ENCODE measurements around the gene KIF6. TPM values are rescaled to one million over a fixed set of nuclear protein-coding genes. Genes with fewer than 3 reads are reported as not detected.

KIF6 gene
- total and polyA plus RNA-seq, 2 donors (not counting 1 experiment from before 2014, with no cell fraction given): not detected

DNA sequence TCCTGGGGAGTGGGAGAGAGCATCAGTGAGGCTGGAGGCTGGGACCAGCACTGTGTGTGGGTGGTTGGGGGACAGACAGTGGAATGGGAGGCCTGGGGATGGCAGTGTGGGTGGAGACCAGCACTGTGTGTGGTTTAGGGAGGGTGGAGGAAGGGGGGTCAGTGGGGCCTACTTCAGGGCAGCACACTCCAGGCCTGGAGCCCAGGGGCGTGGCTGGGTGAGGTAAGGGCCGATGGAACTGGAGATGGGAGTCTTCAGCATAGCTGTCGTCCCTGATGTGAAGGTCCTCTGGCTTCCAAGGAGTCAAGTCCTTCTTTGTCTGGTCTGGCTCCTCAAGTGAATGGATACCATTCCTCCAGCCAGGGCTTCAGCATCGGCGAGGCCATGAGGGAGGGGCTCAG, 429.6 kb downstream of the KIF6 start:
- ChIA-PET POLR2A (no interaction called here), CTCF (interaction anchor here (1.8 kb wide), 1 partner anchor 129 kb away, joined by 5 read pairs; no protein-coding TSS in a partner anchor)
- H3K27ac Mint-ChIP-seq: no peak overlapping the region
- Histone ChIP-seq H3K4me3 (ENCODE audit: control extremely low read depth in 1 of 5, extremely low read depth in 1 of 5, insufficient read depth in 1 of 5, low read depth in 2 of 5, low read length in 4 of 5) (no peak overlapping the region), H3K9me3 (ENCODE audit: control extremely low read depth in 1 of 3, control insufficient read depth in 2 of 3, insufficient read depth in 1 of 3, low read length in 2 of 3) (no peaks in the 10 kb centered on the region), H4K20me1 (ENCODE audit: control insufficient read depth, insufficient read depth, low read length, poor library complexity, severe bottlenecking) (no peaks in the 10 kb centered on the region), H3K27me3 (replicated peaks in 1 of 4; ENCODE audit: control extremely low read depth in 1 of 4, control insufficient read depth in 3 of 4, insufficient read depth in 4 of 4, low read length in 3 of 4) (peaks cover 0 to 5% (median 0%) of the 10 kb centered on the region in 4 experiments), H3K4me2 (replicated peaks; ENCODE audit: low read depth, low read length, poor library complexity, severe bottlenecking) (no peak overlapping the region), H2AFZ (ENCODE audit: insufficient read depth, low read depth, low read length, poor library complexity, severe bottlenecking) (no peak overlapping the region), H3K27ac (ENCODE audit: low read length in 2 of 2) (no peak overlapping the region), H3K36me3 (replicated peaks in 1 of 2; ENCODE audit: control extremely low read depth in 1 of 2, control insufficient read depth in 1 of 2, extremely low read depth in 1 of 2, insufficient read depth in 2 of 2, low read length in 1 of 2) (no peaks in the 10 kb centered on the region), H3K79me2 (ENCODE audit: control insufficient read depth, insufficient read depth, low read length) (no peaks in the 10 kb centered on the region), H3K9ac (ENCODE audit: low read length) (no peak overlapping the region), H3K4me1 (ENCODE audit: control insufficient read depth in 2 of 2, insufficient read depth in 2 of 2, low read length in 2 of 2) (no peaks in the 10 kb centered on the region)
- 85% methylated on average over 3 of the region's 5 CpGs for WGBS (ENCODE audit: insufficient coverage)
- H3K4me1 Mint-ChIP-seq: no peaks in the 10 kb centered on the region
- ATAC-seq (ENCODE audit: low read depth): no peak
- no peaks in the 10 kb centered on the region for H3K9me3 Mint-ChIP-seq (ENCODE audit: insufficient read depth)
- DNase-seq: no peak
- intact Hi-C loops (cut with micrococcal nuclease): no loop called here
- TF ChIP-seq, protein P1, sequence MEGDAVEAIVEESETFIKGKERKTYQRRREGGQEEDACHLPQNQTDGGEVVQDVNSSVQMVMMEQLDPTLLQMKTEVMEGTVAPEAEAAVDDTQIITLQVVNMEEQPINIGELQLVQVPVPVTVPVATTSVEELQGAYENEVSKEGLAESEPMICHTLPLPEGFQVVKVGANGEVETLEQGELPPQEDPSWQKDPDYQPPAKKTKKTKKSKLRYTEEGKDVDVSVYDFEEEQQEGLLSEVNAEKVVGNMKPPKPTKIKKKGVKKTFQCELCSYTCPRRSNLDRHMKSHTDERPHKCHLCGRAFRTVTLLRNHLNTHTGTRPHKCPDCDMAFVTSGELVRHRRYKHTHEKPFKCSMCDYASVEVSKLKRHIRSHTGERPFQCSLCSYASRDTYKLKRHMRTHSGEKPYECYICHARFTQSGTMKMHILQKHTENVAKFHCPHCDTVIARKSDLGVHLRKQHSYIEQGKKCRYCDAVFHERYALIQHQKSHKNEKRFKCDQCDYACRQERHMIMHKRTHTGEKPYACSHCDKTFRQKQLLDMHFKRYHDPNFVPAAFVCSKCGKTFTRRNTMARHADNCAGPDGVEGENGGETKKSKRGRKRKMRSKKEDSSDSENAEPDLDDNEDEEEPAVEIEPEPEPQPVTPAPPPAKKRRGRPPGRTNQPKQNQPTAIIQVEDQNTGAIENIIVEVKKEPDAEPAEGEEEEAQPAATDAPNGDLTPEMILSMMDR (IDR thresholded peaks at IDR 0.05): no peak
- no peak for TF ChIP-seq EZH2 (IDR thresholded peaks at IDR 0.05; ENCODE audit: borderline replicate concordance, insufficient read depth, low read depth, low read length, poor library complexity, severe bottlenecking)
- H3K4me3 Mint-ChIP-seq: no peak overlapping the region
- H3K27me3 Mint-ChIP-seq: peaks cover 22% of the 10 kb centered on the region

DNA sequence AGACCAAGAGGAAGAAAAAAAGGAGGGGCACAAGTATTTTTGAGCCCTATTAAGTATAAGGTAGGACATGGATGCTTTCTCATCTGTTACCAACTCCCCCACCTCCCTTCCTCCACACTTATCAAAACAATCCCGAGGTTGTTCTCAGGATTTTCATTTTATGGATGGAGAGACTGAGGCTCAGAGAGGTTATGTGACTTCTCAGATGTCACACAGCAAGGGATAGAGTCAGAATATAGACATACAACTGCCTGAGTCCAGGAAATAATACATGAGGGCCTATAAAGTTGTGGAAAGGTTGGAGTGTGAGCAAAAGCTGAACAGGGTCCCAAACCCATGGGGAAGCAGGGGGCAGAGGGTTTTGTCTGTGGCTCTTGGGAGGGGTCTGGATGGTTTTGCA, 430.3 kb downstream of the KIF6 start:
- Histone ChIP-seq H2AFZ (ENCODE audit: insufficient read depth, low read depth, low read length, poor library complexity, severe bottlenecking) (no peak overlapping the region), H3K4me1 (ENCODE audit: control insufficient read depth in 2 of 2, insufficient read depth in 2 of 2, low read length in 2 of 2) (no peaks in the 10 kb centered on the region), H3K9ac (ENCODE audit: low read length) (no peak overlapping the region), H3K9me3 (ENCODE audit: control extremely low read depth in 1 of 3, control insufficient read depth in 2 of 3, insufficient read depth in 1 of 3, low read length in 2 of 3) (no peaks in the 10 kb centered on the region), H3K27ac (ENCODE audit: low read length in 2 of 2) (no peak overlapping the region), H3K4me3 (ENCODE audit: control extremely low read depth in 1 of 5, extremely low read depth in 1 of 5, insufficient read depth in 1 of 5, low read depth in 2 of 5, low read length in 4 of 5) (no peak overlapping the region), H3K27me3 (replicated peaks in 1 of 4; ENCODE audit: control extremely low read depth in 1 of 4, control insufficient read depth in 3 of 4, insufficient read depth in 4 of 4, low read length in 3 of 4) (peaks cover 0 to 5% (median 0%) of the 10 kb centered on the region in 4 experiments), H3K36me3 (replicated peaks in 1 of 2; ENCODE audit: control extremely low read depth in 1 of 2, control insufficient read depth in 1 of 2, extremely low read depth in 1 of 2, insufficient read depth in 2 of 2, low read length in 1 of 2) (no peaks in the 10 kb centered on the region), H3K79me2 (ENCODE audit: control insufficient read depth, insufficient read depth, low read length) (no peaks in the 10 kb centered on the region), H4K20me1 (ENCODE audit: control insufficient read depth, insufficient read depth, low read length, poor library complexity, severe bottlenecking) (no peaks in the 10 kb centered on the region), H3K4me2 (replicated peaks; ENCODE audit: low read depth, low read length, poor library complexity, severe bottlenecking) (no peak overlapping the region)
- ATAC-seq (ENCODE audit: low read depth) (no peak), DNase-seq (no peak)
- peaks cover 18% of the 10 kb centered on the region for H3K27me3 Mint-ChIP-seq
- H3K4me3 Mint-ChIP-seq: no peak overlapping the region
- no peaks in the 10 kb centered on the region for H3K9me3 Mint-ChIP-seq (ENCODE audit: insufficient read depth)
- CTCF ChIA-PET: interaction anchor here (1.8 to 2.0 kb wide), 2 partner anchors 8 to 129 kb away, joined by 4 to 5 read pairs; no protein-coding TSS in a partner anchor
- POLR2A ChIA-PET: no interaction called here
- intact Hi-C loops (cut with micrococcal nuclease): no loop called here
- H3K4me1 Mint-ChIP-seq: no peaks in the 10 kb centered on the region
- no CpG with 5 or more reads among the region's 1 CpG for WGBS (ENCODE audit: insufficient coverage)
- no peak overlapping the region for H3K27ac Mint-ChIP-seq
- TF ChIP-seq EZH2 (IDR thresholded peaks at IDR 0.05; ENCODE audit: borderline replicate concordance, insufficient read depth, low read depth, low read length, poor library complexity, severe bottlenecking): no peak
- TF ChIP-seq, protein P1 (IDR thresholded peaks at IDR 0.05): no peak

All from B cell (primary cell).